Psoas muscle (tissue), 8 donors: Measurements from ENCODE around the gene NDRG3. TPM values are rescaled to one million over a fixed set of nuclear protein-coding genes. Genes with fewer than 3 reads are reported as not detected.

Experiments used
- ATAC-seq, 4 donors: fragments of 200-7000 bp; cut with Tn5 transposase; one replicate each; pipeline ENCODE4 v1.9.1; 2020; ENCODE audit warnings: moderate library complexity in 3 of 4, mild to moderate bottlenecking in 2 of 4
- DNase-seq, 2 donors: peaks; one replicate each; pipeline ENCODE4 v3.0.0-alpha.2; 2020
- H3K27ac ChIP-seq: fragments of 200-600 bp; one replicate; pipeline ENCODE4 v1.8.0; 2022
- H3K27me3 ChIP-seq, 3 donors: fragments of 200-600 bp in 1 of 3; one replicate each; pipeline versions ENCODE4 v1.6.1 to v1.8.0; 2013 to 2022; ENCODE audit warnings: low read length in 2 of 3, mild to moderate bottlenecking in 2 of 3, moderate library complexity in 1 of 3; ENCODE audit not compliant: insufficient read depth in 3 of 3
- H3K36me3 ChIP-seq, 2 donors: fragments of 200-600 bp in 1 of 2; one replicate each; pipeline versions ENCODE4 v1.6.1 to v1.8.0; 2013 to 2022; ENCODE audit warnings: low read depth in 1 of 2, mild to moderate bottlenecking in 1 of 2, moderate library complexity in 1 of 2; ENCODE audit not compliant: insufficient read depth in 1 of 2
- H3K4me1 ChIP-seq: fragments of 200-600 bp; one replicate; pipeline ENCODE4 v1.8.0; 2022
- H3K4me3 ChIP-seq: fragments of 200-600 bp; one replicate; pipeline ENCODE4 v1.8.0; 2022; ENCODE audit warnings: mild to moderate bottlenecking
- H3K9me3 ChIP-seq: fragments of 200-600 bp; one replicate; pipeline ENCODE4 v1.8.0; 2022
- CTCF ChIP-seq: fragments of 200-600 bp; IDR thresholded peaks from one replicate; pipeline ENCODE4 v1.8.0; 2022; ENCODE audit warnings: antibody characterized with exemption
- WGBS, 3 donors: extraction: QIAGEN DNeasy Blood & Tissue Kit; methylation state at CpG; one replicate each; pipeline versions ENCODE4 v1.1.6 to v1.1.7; 2013; 5-methylcytosine and 5-hydroxymethylcytosine counted together
- intact Hi-C, 2 donors: fragments of 100-400 bp; cut with DNase I; formaldehyde crosslinking; loops; one replicate each; pipeline versions ENCODE4 v1.11.0 to v1.14.2; 2022
- polyA plus RNA-seq, 3 donors: library from polyadenylated mRNA; stranded (reverse); fragments of 200-250 nt; gene quantifications; one replicate each; pipeline ENCODE4 v1.2.3, GENCODE V29; 2013
- total RNA-seq, 4 donors: library from RNA; stranded (reverse); fragmentation: NEBNext Ultra II Directional in 2 of 4; extraction: Animal tissue kit (Norgen Biotek cat#: 25700) in 2 of 4; gene quantifications; one replicate each; pipeline versions ENCODE4 v1.2.1 to v1.2.4, GENCODE V29; 2021 to 2023
- donor health status: healthy with polysubstance abuse.
- donor health status: DM: no; HTN: no; CAD: no; lungs with moderate emphysema.
- donor health status: Bipolar disorder and iron deficiency.
- donor health status: healthy.
- donor health status: DM: yes; HTN: yes; CAD: no.
- donor health status: DM: no; HTN: no; CAD: no.
- donor health status: DM: no; HTN: no; CAD: no.
- donor health status: DM: yes; HTN: yes; CAD: no.

The NDRG3 gene
- total and polyA plus RNA-seq, 7 donors: 4.3 to 25.1 (median 10.8) TPM

DNA sequence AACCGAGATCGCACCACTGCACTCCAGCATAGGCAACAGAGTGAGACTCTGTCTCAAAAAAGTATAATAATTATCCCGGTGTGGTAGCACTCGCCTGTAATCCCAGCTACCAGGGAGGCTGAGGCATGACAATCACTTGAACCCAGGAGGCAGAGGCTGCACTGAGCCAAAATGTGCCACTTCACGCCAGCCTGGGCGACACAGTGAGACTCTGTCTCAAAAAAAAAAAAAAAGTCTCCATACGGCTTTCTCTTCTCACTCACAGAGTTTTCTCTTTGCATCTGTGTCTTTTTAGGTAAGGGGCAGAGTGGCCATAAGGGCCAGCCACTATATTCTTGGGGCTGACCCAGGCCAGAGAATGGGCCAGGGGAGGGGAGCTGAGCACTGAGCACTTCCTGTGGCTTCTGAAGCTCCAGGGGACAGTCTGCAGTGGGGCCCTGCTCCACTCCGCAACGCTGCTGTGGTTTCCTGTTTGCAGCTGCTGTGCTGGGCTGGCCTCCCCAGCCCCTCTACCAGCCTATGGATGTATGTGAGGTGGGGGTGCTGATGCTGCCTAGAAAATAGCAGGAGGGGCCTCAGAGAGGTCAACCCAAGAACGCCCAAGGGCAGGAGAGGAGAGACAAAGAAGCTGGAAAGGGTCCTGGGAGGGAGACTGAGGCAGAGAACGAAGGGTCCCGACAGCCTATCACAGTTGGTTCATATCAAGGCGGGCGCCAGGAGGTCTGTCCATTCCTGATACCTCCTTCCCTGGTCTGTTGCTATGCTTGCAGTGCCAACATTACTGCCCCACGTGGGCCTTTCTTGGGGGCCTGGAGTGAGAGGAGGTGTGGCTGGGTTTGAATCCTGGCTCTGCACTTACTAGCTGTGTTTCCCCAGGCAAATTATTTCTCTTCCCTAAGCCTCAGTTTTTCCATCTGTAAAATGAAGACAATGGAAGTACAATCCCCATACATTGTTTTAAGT, 115.9 kb downstream of the NDRG3 start:
- no peaks in the 10 kb centered on the region for H3K9me3 ChIP-seq
- no peaks in the 10 kb centered on the region for H3K36me3 ChIP-seq
- ATAC-seq (peak in 1 of 4 donors; percentile 26), DNase-seq (no peak)
- intact Hi-C loops: no loop called here
- no peak for TF ChIP-seq CTCF
- WGBS, 3 donors: 73 to 75% (median 74%) methylated on average over 15 of the region's 15 CpGs
- H3K27me3 ChIP-seq: no peaks in the 10 kb centered on the region
- no peak overlapping the region for H3K27ac ChIP-seq
- H3K4me1 ChIP-seq: no peaks in the 10 kb centered on the region
- no peak overlapping the region for H3K4me3 ChIP-seq

- H3K4me1 ChIP-seq: no peaks in the 10 kb centered on the region
- ATAC-seq (no peak), DNase-seq (no peak)
- H3K36me3 ChIP-seq: no peaks in the 10 kb centered on the region
- H3K27me3 ChIP-seq: no peaks in the 10 kb centered on the region
- no peaks in the 10 kb centered on the region for H3K9me3 ChIP-seq
- TF ChIP-seq CTCF: no peak
- no peak overlapping the region for H3K27ac ChIP-seq
- intact Hi-C loops: no loop called here
- H3K4me3 ChIP-seq: no peak overlapping the region
- 88 to 93% (median 92%) methylated on average over 7 of the region's 7 CpGs for WGBS, 3 donors
These were observed 117.8 kb downstream of the NDRG3 start for GRCh38 chr20:36628076-36628475.

DNA sequence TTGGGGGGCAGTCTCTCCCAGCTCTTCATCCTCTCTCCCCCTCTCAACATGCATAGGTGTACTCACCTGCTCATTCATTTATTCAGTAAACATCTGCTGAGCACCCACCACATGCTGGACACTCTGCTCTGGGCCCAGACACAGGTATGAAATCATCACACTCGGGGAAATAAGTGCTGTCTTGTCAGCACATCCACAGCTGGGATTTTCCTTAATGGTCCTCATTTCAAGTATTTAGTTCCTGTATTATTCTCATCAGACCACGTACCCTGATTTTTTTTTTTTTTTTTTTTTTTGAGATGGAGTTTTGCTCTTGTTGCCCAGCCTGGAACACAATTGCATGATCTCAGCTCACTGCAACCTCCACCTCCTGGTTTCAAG, 121.0 kb downstream of the NDRG3 start:
- Histone ChIP-seq H3K9me3 (no peaks in the 10 kb centered on the region), H3K27ac (no peak overlapping the region), H3K4me1 (no peaks in the 10 kb centered on the region), H3K4me3 (no peak overlapping the region), H3K27me3 (no peaks in the 10 kb centered on the region), H3K36me3 (no peaks in the 10 kb centered on the region)
- no peak for TF ChIP-seq CTCF
- no peak for DNase-seq
- intact Hi-C loops: no loop called here
- no peak for ATAC-seq
- 55 to 69% (median 63%) methylated on average over 2 of the region's 2 CpGs for WGBS, 3 donors

DNA sequence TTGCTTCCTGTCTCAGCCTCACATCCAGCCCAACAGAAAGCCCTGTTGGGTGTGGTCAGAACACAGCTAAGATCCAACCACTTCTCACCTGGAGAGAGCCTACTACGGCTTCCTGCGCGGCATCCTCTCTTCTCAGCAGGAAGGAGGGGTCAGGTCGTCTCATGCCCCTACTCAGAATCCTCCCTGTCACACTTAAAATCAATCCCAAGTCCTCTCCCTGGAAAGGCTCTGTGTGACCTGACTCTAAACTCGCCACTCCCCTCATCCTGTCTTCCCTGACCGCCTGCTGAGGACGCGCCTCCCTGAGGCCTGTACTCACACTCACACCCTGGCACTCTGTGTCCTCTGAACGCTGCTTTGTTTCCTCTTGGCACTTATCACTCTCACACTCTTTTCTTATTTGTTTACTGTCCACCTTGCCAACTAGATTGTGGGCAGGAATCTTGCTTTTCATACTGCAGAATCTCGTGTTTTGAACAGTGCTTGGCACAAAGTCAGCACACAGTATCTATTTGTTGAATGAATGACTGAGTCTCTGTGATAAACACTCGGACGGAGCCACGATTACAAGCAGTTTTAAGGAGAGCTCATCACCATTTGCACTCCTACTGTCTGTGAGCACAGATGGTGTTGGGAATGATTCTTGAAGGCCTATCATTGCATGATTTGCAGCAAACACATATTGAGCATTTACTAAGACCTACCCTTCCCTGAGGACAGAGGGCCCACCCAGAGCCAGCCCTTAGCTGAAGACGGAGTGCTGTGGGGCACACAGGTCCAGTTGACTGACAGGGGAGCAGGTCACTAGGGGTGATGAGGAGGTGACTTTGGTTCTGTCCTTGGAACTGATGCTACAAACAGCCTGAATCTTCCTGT, 121.6 kb downstream of the NDRG3 start:
- 45 to 51% (median 50%) methylated on average over 13 to 14 of the region's 14 CpGs for WGBS, 3 donors
- no peak overlapping the region for H3K27ac ChIP-seq
- no peaks in the 10 kb centered on the region for H3K4me1 ChIP-seq
- intact Hi-C loops: no loop called here
- H3K4me3 ChIP-seq: no peak overlapping the region
- ATAC-seq: peak in 3 of 4 donors; percentile 16 to 54 (median 31)
- no peaks in the 10 kb centered on the region for H3K36me3 ChIP-seq
- H3K27me3 ChIP-seq: no peaks in the 10 kb centered on the region
- TF ChIP-seq CTCF: no peak
- DNase-seq: no peak
- no peaks in the 10 kb centered on the region for H3K9me3 ChIP-seq
